Camera-type eye (tissue), 1 donor: ENCODE data around the gene ARHGEF18. TPM values are rescaled to one million over a fixed set of nuclear protein-coding genes. Genes with fewer than 3 reads are reported as not detected.

Experiments used
- total RNA-seq: library from RNA; depleted of rRNA; stranded (reverse); fragments of >200 nt; gene quantifications from one replicate; pipeline ENCODE4 v1.2.3, GENCODE V29; 2014

Gene ARHGEF18
- 44.6 TPM for total RNA-seq

DNA sequence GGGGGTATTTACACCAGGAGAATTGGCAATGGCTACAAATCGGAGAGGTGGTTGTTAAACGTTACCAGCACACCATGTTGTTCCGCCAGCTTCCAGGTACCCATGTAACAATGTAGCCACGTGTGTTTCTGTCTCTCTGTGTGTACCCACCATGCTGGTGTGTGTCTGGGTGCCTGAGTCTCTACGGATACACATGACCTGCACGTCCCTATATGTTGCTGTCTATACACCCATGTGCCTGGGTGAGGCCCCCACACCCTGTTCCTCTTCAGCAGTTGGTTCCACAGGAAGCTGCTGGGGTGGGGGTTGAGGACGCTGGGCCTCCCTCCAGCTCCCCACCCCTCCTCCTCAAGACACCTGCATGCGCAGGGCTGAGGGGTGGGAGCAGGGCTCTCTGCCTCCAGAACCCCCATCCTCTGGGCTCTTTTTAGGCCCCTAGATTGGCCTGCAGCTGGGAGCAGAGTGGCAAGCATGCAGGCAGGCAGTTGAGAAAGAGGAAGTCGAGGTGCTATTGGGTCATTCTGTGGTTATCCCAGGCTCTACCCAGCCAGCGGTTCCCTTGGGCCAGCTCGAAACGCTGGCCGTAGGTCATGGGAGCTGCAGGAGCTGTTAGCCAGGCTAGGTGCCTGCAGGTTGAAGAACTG lies at the start of gene ARHGEF18:
Gene ARHGEF18 (plus strand): TSS at position 351 of the 644 bp plus-strand sequence. CDS start 13,954 bp downstream, outside the sequence.

Other genes starting within 250 kb of the ARHGEF18 start
- 74.1 TPM for gene INSR, start 54.5 kb upstream of the ARHGEF18 start, total RNA-seq
- 2.3 TPM for gene PEX11G, start 140.1 kb downstream of the ARHGEF18 start, total RNA-seq
- gene ZNF358, start 167.2 kb downstream of the ARHGEF18 start, total RNA-seq: 28.1 TPM
- gene MCOLN1, start 173.7 kb downstream of the ARHGEF18 start, total RNA-seq: 10.2 TPM
- 59.0 TPM for gene PNPLA6, start 186.8 kb downstream of the ARHGEF18 start, total RNA-seq
- 13.7 TPM for gene CAMSAP3, start 246.9 kb downstream of the ARHGEF18 start, total RNA-seq